Esophagus muscularis mucosa (tissue), 4 donors: ENCODE data around the gene ARHGDIB. TPM values are rescaled to one million over a fixed set of nuclear protein-coding genes. Genes with fewer than 3 reads are reported as not detected.

Source experiments
- DNase-seq: peaks from one replicate; pipeline ENCODE4 v3.0.0-alpha.2; 2017; ENCODE audit errors: extremely low spot score
- H3K27ac ChIP-seq, 4 donors: fragments of 200-600 bp; sonication (generic); replicated peaks in 1 of 4; 1 replicate in 3 of 4; 2 replicates in 1 of 4; pipeline ENCODE4 v1.5.1; 2016 to 2019; ENCODE audit warnings: mild to moderate bottlenecking in 1 of 4
- H3K27me3 ChIP-seq, 4 donors: fragments of 200-600 bp; sonication (generic); one replicate each; pipeline versions ENCODE4 v1.5.1 to v1.6.0; 2016 to 2019
- H3K36me3 ChIP-seq, 4 donors: fragments of 200-600 bp; sonication (generic); one replicate each; pipeline ENCODE4 v1.5.1; 2016 to 2019
- H3K4me1 ChIP-seq, 4 donors: fragments of 200-600 bp; sonication (generic); one replicate each; pipeline ENCODE4 v1.5.1; 2016 to 2019
- H3K4me3 ChIP-seq, 4 donors: fragments of 200-600 bp; sonication (generic); 1 replicate in 2 of 4; 2 replicates in 2 of 4; pipeline ENCODE4 v1.5.1; 2016 to 2019; ENCODE audit warnings: mild to moderate bottlenecking in 4 of 4, moderate library complexity in 1 of 4
- H3K9me3 ChIP-seq, 4 donors: fragments of 200-600 bp; sonication (generic); 1 replicate in 3 of 4; 2 replicates in 1 of 4; pipeline ENCODE4 v1.5.1; 2016 to 2019
- CTCF ChIP-seq, 3 experiments: fragments of 200-600 bp in 2 of 3; fragments of 450-650 bp in 1 of 3; sonication (generic) in 2 of 3; IDR thresholded peaks; one replicate each; pipeline ENCODE4 v1.5.1; 2017 to 2019; ENCODE audit warnings: antibody characterized with exemption in 3 of 3, mild to moderate bottlenecking in 2 of 3, moderate library complexity in 1 of 3
- EP300 ChIP-seq: sonication (generic); formaldehyde crosslinking; IDR thresholded peaks from one replicate; pipeline ENCODE4 v1.6.1; 2017; ENCODE audit warnings: antibody characterized with exemption
- POLR2A ChIP-seq: fragments of 450-650 bp; IDR thresholded peaks from one replicate; pipeline ENCODE4 v1.6.1; 2017; ENCODE audit warnings: antibody characterized with exemption, moderate library complexity, mild to moderate bottlenecking, low read depth
- POLR2AphosphoS5 ChIP-seq, 2 donors: sonication (generic); formaldehyde crosslinking; IDR thresholded peaks; one replicate each; pipeline ENCODE4 v1.6.1; 2017; ENCODE audit warnings: antibody characterized with exemption in 2 of 2
- WGBS: methylation state at CpG from one replicate; pipeline ENCODE4 v1.1.5; 2018; 5-methylcytosine and 5-hydroxymethylcytosine counted together
- intact Hi-C: fragments of 100-400 bp; cut with DNase I; formaldehyde crosslinking; loops from one replicate; pipeline ENCODE4 v1.15.1; 2023
- total RNA-seq, 4 donors: library from RNA; depleted of rRNA; stranded (reverse); fragments of >200 nt; gene quantifications; one replicate each; pipeline versions ENCODE4 v1.1.0 to v1.2.1, GENCODE V29; 2016

Gene ARHGDIB
- total RNA-seq, 4 donors from 2014 or later = 43.6 to 123 (median 84.5) TPM

GRCh38 chr12:14936224-14936861 is 25.1 kb downstream of the ARHGDIB start:
- DNase-seq = no peak
- TF ChIP-seq CTCF (IDR thresholded peaks at IDR 0.05) = peak in 1 of 3 experiments; percentile 12
- TF ChIP-seq POLR2A = no peak
- no peaks in the 10 kb centered on the region for H3K27me3 ChIP-seq
- H3K36me3 ChIP-seq = no peaks in the 10 kb centered on the region
- no peaks in the 10 kb centered on the region for H3K9me3 ChIP-seq
- 86% methylated on average over 6 of the region's 6 CpGs for WGBS
- intact Hi-C loops = no loop called here
- no peak overlapping the region for H3K27ac ChIP-seq
- no peak overlapping the region for H3K4me3 ChIP-seq
- peaks cover 0 to 10% (median 4%) of the 10 kb centered on the region in 4 donors for H3K4me1 ChIP-seq

GRCh38 chr12:14935031-14935430 is 26.4 kb downstream of the ARHGDIB start:
- Histone ChIP-seq H3K4me3 (no peak overlapping the region), H3K36me3 (no peaks in the 10 kb centered on the region), H3K4me1 (peaks cover 3 to 23% (median 15%) of the 10 kb centered on the region in 4 donors), H3K27me3 (no peaks in the 10 kb centered on the region), H3K9me3 (no peaks in the 10 kb centered on the region), H3K27ac (no peak overlapping the region)
- DNase-seq = no peak
- TF ChIP-seq CTCF (IDR thresholded peaks at IDR 0.05) = no peak
- no peak for TF ChIP-seq POLR2A
- WGBS = 70% methylated on average over 4 of the region's 4 CpGs
- intact Hi-C loops = no loop called here

- Histone ChIP-seq H3K36me3 (no peaks in the 10 kb centered on the region), H3K9me3 (no peaks in the 10 kb centered on the region), H3K4me3 (no peak overlapping the region), H3K27ac (no peak overlapping the region), H3K27me3 (no peaks in the 10 kb centered on the region), H3K4me1 (peaks cover 3 to 26% (median 19%) of the 10 kb centered on the region in 4 donors)
- intact Hi-C loops = loop anchor here (5.0 kb wide), 2 partner anchors 58 to 92 kb away; partner anchors contain the start of gene ART4
- 100% methylated on average over 2 of the region's 2 CpGs for WGBS
- no peak for DNase-seq
- TF ChIP-seq EP300 (no peak), POLR2AphosphoS5 (IDR thresholded peaks at IDR 0.05) (no peak), CTCF (IDR thresholded peaks at IDR 0.05) (no peak), POLR2A (no peak)
Observed at GRCh38 chr12:14934511-14934910, 26.9 kb downstream of the ARHGDIB start.

GRCh38 chr12:14931791-14932560 is 29.4 kb downstream of the ARHGDIB start:
- peaks cover 12 to 40% (median 33%) of the 10 kb centered on the region in 4 donors for H3K4me1 ChIP-seq
- H3K27me3 ChIP-seq = no peaks in the 10 kb centered on the region
- 96% methylated on average over 7 of the region's 7 CpGs for WGBS
- peak overlapping the region in 2 of 4 donors; percentile 14 to 40 for H3K27ac ChIP-seq
- H3K9me3 ChIP-seq = no peaks in the 10 kb centered on the region
- no peak for DNase-seq
- intact Hi-C loops = loop anchor here (5.0 kb wide), 2 partner anchors 60 to 90 kb away; partner anchors contain the start of gene ART4
- TF ChIP-seq CTCF (IDR thresholded peaks at IDR 0.05) (no peak), POLR2AphosphoS5 (IDR thresholded peaks at IDR 0.05) (no peak), EP300 (no peak), POLR2A (no peak)
- H3K36me3 ChIP-seq = no peaks in the 10 kb centered on the region
- no peak overlapping the region for H3K4me3 ChIP-seq
